ENCODE results near the gene DTX4. TPM values are rescaled to one million over a fixed set of nuclear protein-coding genes. Genes with fewer than 3 reads are reported as not detected.

The DTX4 gene
- total and polyA plus RNA-seq, 8 donors: 5.4 to 58.0 (median 18.3) TPM

DNA sequence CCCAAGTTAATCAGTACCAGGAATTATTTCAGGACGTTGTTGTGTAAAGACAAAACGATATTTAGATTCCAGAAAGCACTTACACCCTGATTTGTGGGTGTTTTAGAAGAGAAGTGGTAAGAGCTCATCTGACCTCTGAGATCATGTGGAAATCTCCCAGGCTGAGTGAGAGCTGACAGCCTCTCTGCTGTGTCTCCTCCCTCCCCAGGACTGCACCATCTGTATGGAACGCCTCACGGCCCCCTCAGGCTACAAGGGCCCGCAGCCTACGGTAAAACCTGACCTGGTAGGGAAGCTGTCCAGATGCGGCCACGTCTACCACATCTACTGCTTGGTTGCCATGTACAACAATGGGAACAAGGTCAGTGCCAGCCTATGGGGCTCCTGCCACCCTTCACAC, 20.0 kb downstream of the DTX4 start:
- Histone ChIP-seq H3K9me3 (no peaks in the 10 kb centered on the region), H3K4me3 (no peak overlapping the region), H3K27me3 (no peaks in the 10 kb centered on the region), H3K27ac (peak overlapping the region in 1 of 5 donors; percentile 11), H3K36me3 (peaks cover 15 to 80% (median 69%) of the 10 kb centered on the region in 4 donors), H3K4me1 (peaks cover 22 to 53% (median 35%) of the 10 kb centered on the region in 4 donors)
- WGBS, 5 donors: 75 to 85% (median 83%) methylated on average over 7 to 8 of the region's 8 CpGs
- intact Hi-C loops (cut with DNase I; ENCODE audit: low total_unique reads): no loop called here
- DNase-seq: no peak
- no peak for TF ChIP-seq POLR2A (IDR thresholded peaks at IDR 0.05)
- TF ChIP-seq, protein P1, sequence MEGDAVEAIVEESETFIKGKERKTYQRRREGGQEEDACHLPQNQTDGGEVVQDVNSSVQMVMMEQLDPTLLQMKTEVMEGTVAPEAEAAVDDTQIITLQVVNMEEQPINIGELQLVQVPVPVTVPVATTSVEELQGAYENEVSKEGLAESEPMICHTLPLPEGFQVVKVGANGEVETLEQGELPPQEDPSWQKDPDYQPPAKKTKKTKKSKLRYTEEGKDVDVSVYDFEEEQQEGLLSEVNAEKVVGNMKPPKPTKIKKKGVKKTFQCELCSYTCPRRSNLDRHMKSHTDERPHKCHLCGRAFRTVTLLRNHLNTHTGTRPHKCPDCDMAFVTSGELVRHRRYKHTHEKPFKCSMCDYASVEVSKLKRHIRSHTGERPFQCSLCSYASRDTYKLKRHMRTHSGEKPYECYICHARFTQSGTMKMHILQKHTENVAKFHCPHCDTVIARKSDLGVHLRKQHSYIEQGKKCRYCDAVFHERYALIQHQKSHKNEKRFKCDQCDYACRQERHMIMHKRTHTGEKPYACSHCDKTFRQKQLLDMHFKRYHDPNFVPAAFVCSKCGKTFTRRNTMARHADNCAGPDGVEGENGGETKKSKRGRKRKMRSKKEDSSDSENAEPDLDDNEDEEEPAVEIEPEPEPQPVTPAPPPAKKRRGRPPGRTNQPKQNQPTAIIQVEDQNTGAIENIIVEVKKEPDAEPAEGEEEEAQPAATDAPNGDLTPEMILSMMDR (IDR thresholded peaks at IDR 0.05): no peak

DNA sequence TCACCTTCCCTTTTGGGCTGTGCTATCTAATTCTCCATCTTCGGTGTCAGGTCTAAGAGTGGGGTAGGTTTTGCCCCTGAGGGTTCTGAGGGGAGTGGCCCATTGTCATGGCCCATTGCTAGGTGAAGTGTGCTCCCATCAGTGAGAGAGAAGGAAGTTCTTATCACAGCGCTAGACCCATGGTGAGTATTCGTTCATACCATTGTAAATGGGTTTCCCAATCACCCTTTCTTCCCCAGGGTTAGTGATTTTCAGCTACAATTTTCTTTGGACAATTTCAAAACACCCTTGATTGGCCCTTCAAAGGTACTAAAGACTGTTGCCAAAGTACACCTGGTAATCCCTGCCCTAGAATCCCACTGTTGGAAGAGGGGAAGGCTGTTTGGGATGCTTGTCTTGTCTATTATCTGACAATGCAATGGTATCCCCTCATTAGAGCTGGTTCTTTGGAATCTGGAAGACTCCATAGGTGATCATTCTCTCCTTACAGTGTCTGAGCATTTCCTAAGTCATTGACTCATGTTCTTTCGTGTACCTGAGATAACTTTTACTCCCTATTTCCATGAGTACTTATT, 20.6 kb downstream of the DTX4 start:
- peaks cover 15 to 81% (median 71%) of the 10 kb centered on the region in 4 donors for H3K36me3 ChIP-seq
- WGBS, 5 donors: 65 to 82% (median 73%) methylated on average over 4 of the region's 4 CpGs
- H3K4me1 ChIP-seq: peaks cover 17 to 53% (median 32%) of the 10 kb centered on the region in 4 donors
- H3K27me3 ChIP-seq: no peaks in the 10 kb centered on the region
- no peak overlapping the region for H3K27ac ChIP-seq
- intact Hi-C loops (cut with DNase I; ENCODE audit: low total_unique reads): no loop called here
- DNase-seq: no peak
- H3K9me3 ChIP-seq: no peaks in the 10 kb centered on the region
- TF ChIP-seq EP300 (IDR thresholded peaks at IDR 0.05) (no peak), POLR2A (IDR thresholded peaks at IDR 0.05) (no peak), POLR2AphosphoS5 (IDR thresholded peaks at IDR 0.05) (no peak)
- TF ChIP-seq, protein P1 (IDR thresholded peaks at IDR 0.05): no peak
- no peak overlapping the region for H3K4me3 ChIP-seq

GRCh38 chr11:59193587-59194130, 21.7 kb downstream of the DTX4 start:
- no peaks in the 10 kb centered on the region for H3K9me3 ChIP-seq
- no peak overlapping the region for H3K4me3 ChIP-seq
- TF ChIP-seq EP300 (IDR thresholded peaks at IDR 0.05) (no peak), POLR2A (IDR thresholded peaks at IDR 0.05) (no peak)
- TF ChIP-seq, protein P1 (IDR thresholded peaks at IDR 0.05): no peak
- no peaks in the 10 kb centered on the region for H3K27me3 ChIP-seq
- no peak overlapping the region for H3K27ac ChIP-seq
- H3K36me3 ChIP-seq: peaks cover 15 to 82% (median 70%) of the 10 kb centered on the region in 4 donors
- peaks cover 16 to 53% (median 30%) of the 10 kb centered on the region in 4 donors for H3K4me1 ChIP-seq
- 80 to 89% (median 83%) methylated on average over 10 of the region's 10 CpGs for WGBS, 5 donors
- no peak for DNase-seq
- intact Hi-C loops (cut with DNase I; ENCODE audit: low total_unique reads): no loop called here

DNA sequence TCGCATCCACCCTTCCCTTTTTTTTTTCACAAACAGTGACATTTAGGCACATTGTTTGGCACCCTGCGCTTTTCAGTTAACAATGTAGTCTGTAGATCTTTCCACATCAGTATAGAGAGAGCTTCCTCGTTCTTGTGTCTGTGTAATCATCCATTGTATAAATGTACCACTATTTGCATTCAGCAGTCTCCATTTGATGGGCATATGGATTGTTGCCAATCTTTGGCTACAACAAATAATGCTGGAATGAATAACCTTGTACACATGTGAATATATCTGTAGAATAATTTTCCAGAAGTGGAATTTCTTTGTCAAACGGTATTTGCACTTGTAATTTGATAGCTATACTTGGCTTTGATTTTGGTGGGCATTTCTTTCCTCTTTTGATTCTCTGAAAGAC, 23.7 kb downstream of the DTX4 start:
- H3K4me1 ChIP-seq: peaks cover 17 to 33% (median 21%) of the 10 kb centered on the region in 4 donors
- intact Hi-C loops (cut with DNase I; ENCODE audit: low total_unique reads): no loop called here
- no peaks in the 10 kb centered on the region for H3K27me3 ChIP-seq
- H3K9me3 ChIP-seq: no peaks in the 10 kb centered on the region
- H3K36me3 ChIP-seq: peaks cover 15 to 83% (median 74%) of the 10 kb centered on the region in 4 donors
- TF ChIP-seq POLR2A (IDR thresholded peaks at IDR 0.05) (no peak), EP300 (IDR thresholded peaks at IDR 0.05) (no peak), POLR2AphosphoS5 (IDR thresholded peaks at IDR 0.05) (no peak)
- TF ChIP-seq, protein P1 (IDR thresholded peaks at IDR 0.05): no peak
- DNase-seq: no peak
- H3K27ac ChIP-seq: peak overlapping the region in 1 of 5 donors; percentile 14
- H3K4me3 ChIP-seq: no peak overlapping the region
- WGBS, 5 donors: 36 to 59% (median 53%) methylated on average over 4 of the region's 4 CpGs
